SIG-M5 (cell line): ENCODE results near the gene ZNF586.
"Not testable (repeated sequence)": the region's sequence is repeated elsewhere in the genome, so short reads cannot be mapped to it uniquely, and the experiment has no call there.

Experiments used
- DNase-seq: peaks from one replicate; lab custom pipeline; 2025; lab: John Stamatoyannopoulos, UW

Gene ZNF586

GRCh38 chr19:57796580-57796979, 27.1 kb downstream of the ZNF586 start:
- not testable (repeated sequence) for DNase-seq

GRCh38 chr19:57800696-57801095, 31.2 kb downstream of the ZNF586 start:
- DNase-seq = no peak

GRCh38 chr19:57802269-57802668, 32.8 kb downstream of the ZNF586 start:
- DNase-seq = no peak

GRCh38 chr19:57803265-57803593, 33.8 kb downstream of the ZNF586 start:
- DNase-seq = no peak

- no peak for DNase-seq
Measured at GRCh38 chr19:57803594-57804325, 34.3 kb downstream of the ZNF586 start.

- DNase-seq = no peak
Measured at GRCh38 chr19:57807541-57807940, 38.1 kb downstream of the ZNF586 start.

GRCh38 chr19:57810410-57811295, 41.2 kb downstream of the ZNF586 start:
- DNase-seq = not testable (repeated sequence)

GRCh38 chr19:57812226-57812625, 42.8 kb downstream of the ZNF586 start:
- DNase-seq = no peak

- DNase-seq = not testable (repeated sequence)
Measured at GRCh38 chr19:57812975-57813820, 43.7 kb downstream of the ZNF586 start.

GRCh38 chr19:57813919-57814504, 44.5 kb downstream of the ZNF586 start:
- no peak for DNase-seq

- peak; percentile 69 for DNase-seq
Measured at GRCh38 chr19:57814505-57815246, 45.2 kb downstream of the ZNF586 start, which contains the start of gene ZNF552. ZNF552 (minus strand) TSS chr19:57814913; CDS start chr19:57814743, 170 bp downstream.

GRCh38 chr19:57815247-57816075, 46.0 kb downstream of the ZNF586 start:
- DNase-seq = no peak

- no peak for DNase-seq
Measured at GRCh38 chr19:57816652-57817051, 47.2 kb downstream of the ZNF586 start.

GRCh38 chr19:57817976-57818375, 48.5 kb downstream of the ZNF586 start:
- DNase-seq = no peak

- no peak for DNase-seq
Measured at GRCh38 chr19:57818378-57818777, 48.9 kb downstream of the ZNF586 start.

GRCh38 chr19:57819475-57820148, 50.1 kb downstream of the ZNF586 start:
- DNase-seq = peak; percentile 37

GRCh38 chr19:57820599-57820998, 51.1 kb downstream of the ZNF586 start:
- no peak for DNase-seq

- not testable (repeated sequence) for DNase-seq
Measured at GRCh38 chr19:57821095-57821494, 51.6 kb downstream of the ZNF586 start.

GRCh38 chr19:57821501-57821900, 52.0 kb downstream of the ZNF586 start:
- not testable (repeated sequence) for DNase-seq

GRCh38 chr19:57823155-57823554, 53.7 kb downstream of the ZNF586 start:
- not testable (repeated sequence) for DNase-seq
